PFSK-1 (cell line): Measurements from ENCODE around the gene GPR161.

Source experiments
- FOXP2 ChIP-seq: optimal IDR thresholded peaks from 2 replicates; pipeline ENCODE3; 2011; ENCODE audit warnings: borderline replicate concordance, control low read depth, inconsistent platforms; ENCODE audit not compliant: insufficient read depth; ENCODE audit errors: extremely low read length, extremely low read depth
- POLR2AphosphoS5 ChIP-seq: IDR thresholded peaks from 2 replicates; pipeline ENCODE4 v1.6.1; 2012; ENCODE audit warnings: low read depth, mild to moderate bottlenecking, control low read depth, low read length, moderate library complexity
- SIN3A ChIP-seq: IDR thresholded peaks from 2 replicates; pipeline ENCODE4 v1.6.1; 2012; ENCODE audit warnings: mild to moderate bottlenecking, low read length, moderate library complexity, borderline replicate concordance; ENCODE audit not compliant: insufficient read depth
- TAF1 ChIP-seq: IDR thresholded peaks from 2 replicates; pipeline ENCODE4 v1.6.1; 2012; ENCODE audit warnings: low read length, control low read depth, borderline replicate concordance; ENCODE audit not compliant: insufficient read depth
- TF ChIP-seq, protein P1 (sequence below), 2 experiments: IDR thresholded peaks; 2 replicates each; pipeline versions ENCODE4 v1.6.1 to v1.8.0; 2011 to 2012; ENCODE audit warnings: low read depth in 2 of 2, low read length in 2 of 2, control low read depth in 1 of 2, inconsistent platforms in 1 of 2, mild to moderate bottlenecking in 1 of 2, moderate library complexity in 1 of 2; ENCODE audit not compliant: insufficient read depth in 1 of 2

GPR161 gene

DNA sequence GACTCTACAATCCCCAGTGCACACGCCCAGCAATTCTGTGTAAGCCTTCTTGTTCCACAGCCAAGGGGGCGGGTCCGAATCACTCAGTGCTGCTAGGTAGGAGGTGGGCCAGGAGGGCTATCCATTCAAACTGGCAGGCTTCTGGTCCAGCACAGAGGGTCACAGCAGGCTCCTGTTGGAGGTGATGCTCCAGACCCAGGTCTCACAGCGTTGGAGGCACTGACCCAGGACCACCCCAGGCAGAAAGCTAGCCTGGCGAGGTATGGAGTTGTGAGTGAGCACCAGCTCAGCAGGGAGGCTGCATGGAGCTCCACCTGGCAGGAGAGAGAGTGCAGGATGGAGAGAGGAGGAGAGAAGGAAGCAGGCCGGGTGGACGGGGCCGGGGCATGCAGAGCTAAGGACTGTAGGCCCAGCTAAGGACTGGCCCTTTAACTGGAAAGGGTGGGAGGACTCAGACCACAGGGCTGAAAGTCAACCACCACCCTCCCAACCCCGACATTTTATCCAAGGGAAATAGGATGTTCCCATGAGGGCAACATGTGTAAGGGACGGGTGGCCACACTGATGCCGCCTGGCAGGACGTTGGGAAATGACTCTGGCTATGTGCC is 38.7 kb downstream of the GPR161 start:
- TF ChIP-seq FOXP2 (no peak), SIN3A (no peak), POLR2AphosphoS5 (no peak), TAF1 (no peak)
- TF ChIP-seq, protein P1, sequence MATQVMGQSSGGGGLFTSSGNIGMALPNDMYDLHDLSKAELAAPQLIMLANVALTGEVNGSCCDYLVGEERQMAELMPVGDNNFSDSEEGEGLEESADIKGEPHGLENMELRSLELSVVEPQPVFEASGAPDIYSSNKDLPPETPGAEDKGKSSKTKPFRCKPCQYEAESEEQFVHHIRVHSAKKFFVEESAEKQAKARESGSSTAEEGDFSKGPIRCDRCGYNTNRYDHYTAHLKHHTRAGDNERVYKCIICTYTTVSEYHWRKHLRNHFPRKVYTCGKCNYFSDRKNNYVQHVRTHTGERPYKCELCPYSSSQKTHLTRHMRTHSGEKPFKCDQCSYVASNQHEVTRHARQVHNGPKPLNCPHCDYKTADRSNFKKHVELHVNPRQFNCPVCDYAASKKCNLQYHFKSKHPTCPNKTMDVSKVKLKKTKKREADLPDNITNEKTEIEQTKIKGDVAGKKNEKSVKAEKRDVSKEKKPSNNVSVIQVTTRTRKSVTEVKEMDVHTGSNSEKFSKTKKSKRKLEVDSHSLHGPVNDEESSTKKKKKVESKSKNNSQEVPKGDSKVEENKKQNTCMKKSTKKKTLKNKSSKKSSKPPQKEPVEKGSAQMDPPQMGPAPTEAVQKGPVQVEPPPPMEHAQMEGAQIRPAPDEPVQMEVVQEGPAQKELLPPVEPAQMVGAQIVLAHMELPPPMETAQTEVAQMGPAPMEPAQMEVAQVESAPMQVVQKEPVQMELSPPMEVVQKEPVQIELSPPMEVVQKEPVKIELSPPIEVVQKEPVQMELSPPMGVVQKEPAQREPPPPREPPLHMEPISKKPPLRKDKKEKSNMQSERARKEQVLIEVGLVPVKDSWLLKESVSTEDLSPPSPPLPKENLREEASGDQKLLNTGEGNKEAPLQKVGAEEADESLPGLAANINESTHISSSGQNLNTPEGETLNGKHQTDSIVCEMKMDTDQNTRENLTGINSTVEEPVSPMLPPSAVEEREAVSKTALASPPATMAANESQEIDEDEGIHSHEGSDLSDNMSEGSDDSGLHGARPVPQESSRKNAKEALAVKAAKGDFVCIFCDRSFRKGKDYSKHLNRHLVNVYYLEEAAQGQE (IDR thresholded peaks at IDR 0.05; ENCODE audit: insufficient read depth in 1 of 2, low read depth in 2 of 2, low read length in 2 of 2): no peak

DNA sequence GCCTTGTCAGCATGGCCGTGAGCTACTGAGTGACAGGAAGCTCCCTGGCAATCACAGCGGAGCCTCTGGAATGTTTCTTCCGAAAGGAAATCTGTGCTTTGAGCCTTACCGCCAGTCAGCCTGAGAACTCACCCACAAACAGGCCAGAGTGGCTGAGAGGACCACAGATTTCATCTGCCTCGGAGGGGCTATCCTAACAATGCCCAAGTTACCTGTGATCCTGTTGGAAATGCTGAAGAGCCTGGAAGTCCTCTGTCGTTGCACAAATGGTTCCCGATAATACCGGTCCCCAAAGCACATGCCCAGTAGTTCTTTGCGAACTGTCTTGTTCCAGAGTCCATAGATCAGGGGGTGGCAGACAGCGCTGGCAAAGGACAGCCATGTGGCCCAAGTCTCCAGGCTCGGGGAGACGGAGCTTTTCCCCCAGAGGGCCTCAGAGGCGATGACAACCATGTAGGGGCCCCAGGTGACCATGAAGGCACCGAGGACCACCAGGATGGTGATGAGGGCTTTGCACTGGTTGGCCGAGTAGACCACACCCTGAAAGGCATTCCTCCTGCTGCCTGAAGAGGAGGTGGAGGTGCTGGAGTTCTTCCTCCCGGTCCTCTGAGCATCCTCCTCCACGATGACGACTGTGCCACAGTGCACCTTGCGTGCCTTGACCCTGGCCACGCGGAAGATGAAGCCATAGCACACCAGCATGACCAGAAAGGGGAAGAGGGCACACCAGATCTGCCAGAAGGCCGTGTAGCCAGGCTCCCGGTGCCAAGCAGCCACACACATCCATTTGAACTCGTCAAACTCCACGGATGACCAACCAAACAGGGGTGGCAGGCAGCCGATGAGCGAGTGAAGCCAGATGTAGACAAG is 40.2 kb downstream of the GPR161 start:
- no peak for TF ChIP-seq TAF1
- no peak for TF ChIP-seq SIN3A
- TF ChIP-seq, protein P1 (IDR thresholded peaks at IDR 0.05; ENCODE audit: insufficient read depth in 1 of 2, low read depth in 2 of 2, low read length in 2 of 2): no peak
- TF ChIP-seq FOXP2: no peak
- no peak for TF ChIP-seq POLR2AphosphoS5

DNA sequence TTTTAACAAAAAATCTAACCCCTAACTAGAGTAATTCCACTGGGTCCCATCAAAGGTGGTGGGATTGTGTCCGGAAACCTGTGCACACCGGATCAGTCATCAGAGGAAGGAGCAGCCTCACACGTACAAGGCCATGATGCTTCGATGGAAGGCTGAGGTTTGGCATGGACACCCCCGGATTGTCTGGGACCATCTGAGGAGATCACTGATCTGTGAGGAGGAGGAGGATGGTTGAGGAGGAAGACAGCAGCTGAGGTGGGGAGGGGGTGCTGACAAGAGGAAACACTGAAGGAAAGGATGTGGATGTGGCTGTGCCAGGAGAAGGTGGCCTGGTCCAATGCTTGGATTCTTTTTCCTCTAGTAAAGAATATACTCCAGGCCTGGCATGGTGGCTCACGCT is 41.3 kb downstream of the GPR161 start:
- no peak for TF ChIP-seq FOXP2
- TF ChIP-seq SIN3A: no peak
- TF ChIP-seq, protein P1 (IDR thresholded peaks at IDR 0.05; ENCODE audit: insufficient read depth in 1 of 2, low read depth in 2 of 2, low read length in 2 of 2): no peak
- no peak for TF ChIP-seq TAF1
- TF ChIP-seq POLR2AphosphoS5: no peak

DNA sequence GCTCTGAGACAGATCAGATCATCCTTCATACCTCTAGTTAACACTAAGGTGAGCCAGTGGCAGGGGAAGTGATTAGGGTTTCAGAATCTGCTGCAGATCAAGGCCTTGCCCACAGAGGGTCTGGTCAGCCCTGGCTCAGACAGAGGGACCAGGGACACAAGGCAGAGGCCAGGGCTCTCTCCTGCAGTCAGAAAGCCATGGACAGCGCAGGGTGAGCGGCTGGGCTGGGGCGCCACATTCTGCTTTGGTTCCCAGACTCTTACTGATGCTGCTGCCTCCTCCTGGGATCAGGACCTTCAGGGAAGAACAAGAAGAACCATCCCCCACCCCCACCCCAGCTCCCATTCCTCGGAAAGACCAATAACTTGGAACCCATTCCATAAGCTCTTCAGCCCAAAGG is 43.1 kb downstream of the GPR161 start:
- no peak for TF ChIP-seq TAF1
- TF ChIP-seq FOXP2: no peak
- TF ChIP-seq, protein P1 (IDR thresholded peaks at IDR 0.05; ENCODE audit: insufficient read depth in 1 of 2, low read depth in 2 of 2, low read length in 2 of 2): no peak
